ENCODE data around the gene RNASEL.

DNA sequence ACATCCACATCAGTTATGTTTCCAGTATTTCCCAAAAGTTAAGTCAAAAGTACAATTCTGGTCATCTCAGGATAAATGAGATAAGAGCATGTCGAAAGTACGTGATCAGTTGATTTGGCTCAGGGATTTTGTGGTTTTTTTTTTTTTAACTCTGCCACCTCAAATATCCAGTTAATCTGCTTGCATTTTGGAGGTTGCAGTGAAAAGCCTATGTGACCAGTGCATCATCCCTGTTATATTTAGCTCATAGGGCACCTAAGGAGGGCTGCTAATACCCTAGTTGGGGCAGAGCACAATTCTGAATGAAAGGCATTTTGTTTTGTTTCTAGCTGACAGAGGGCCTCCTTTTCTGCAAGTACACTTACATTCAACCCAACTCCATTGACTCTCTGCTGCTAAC lies 46.8 kb upstream of the RNASEL start:
- TF ChIP-seq, protein P1, sequence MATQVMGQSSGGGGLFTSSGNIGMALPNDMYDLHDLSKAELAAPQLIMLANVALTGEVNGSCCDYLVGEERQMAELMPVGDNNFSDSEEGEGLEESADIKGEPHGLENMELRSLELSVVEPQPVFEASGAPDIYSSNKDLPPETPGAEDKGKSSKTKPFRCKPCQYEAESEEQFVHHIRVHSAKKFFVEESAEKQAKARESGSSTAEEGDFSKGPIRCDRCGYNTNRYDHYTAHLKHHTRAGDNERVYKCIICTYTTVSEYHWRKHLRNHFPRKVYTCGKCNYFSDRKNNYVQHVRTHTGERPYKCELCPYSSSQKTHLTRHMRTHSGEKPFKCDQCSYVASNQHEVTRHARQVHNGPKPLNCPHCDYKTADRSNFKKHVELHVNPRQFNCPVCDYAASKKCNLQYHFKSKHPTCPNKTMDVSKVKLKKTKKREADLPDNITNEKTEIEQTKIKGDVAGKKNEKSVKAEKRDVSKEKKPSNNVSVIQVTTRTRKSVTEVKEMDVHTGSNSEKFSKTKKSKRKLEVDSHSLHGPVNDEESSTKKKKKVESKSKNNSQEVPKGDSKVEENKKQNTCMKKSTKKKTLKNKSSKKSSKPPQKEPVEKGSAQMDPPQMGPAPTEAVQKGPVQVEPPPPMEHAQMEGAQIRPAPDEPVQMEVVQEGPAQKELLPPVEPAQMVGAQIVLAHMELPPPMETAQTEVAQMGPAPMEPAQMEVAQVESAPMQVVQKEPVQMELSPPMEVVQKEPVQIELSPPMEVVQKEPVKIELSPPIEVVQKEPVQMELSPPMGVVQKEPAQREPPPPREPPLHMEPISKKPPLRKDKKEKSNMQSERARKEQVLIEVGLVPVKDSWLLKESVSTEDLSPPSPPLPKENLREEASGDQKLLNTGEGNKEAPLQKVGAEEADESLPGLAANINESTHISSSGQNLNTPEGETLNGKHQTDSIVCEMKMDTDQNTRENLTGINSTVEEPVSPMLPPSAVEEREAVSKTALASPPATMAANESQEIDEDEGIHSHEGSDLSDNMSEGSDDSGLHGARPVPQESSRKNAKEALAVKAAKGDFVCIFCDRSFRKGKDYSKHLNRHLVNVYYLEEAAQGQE (IDR thresholded peaks at IDR 0.05; ENCODE audit: borderline replicate concordance in 1 of 2, low read depth in 1 of 2, low read length in 2 of 2) = no peak
- no peak for TF ChIP-seq GTF2F1 (IDR thresholded peaks at IDR 0.05; ENCODE audit: low read length)
- TF ChIP-seq ZBTB8A (CRISPR knock-in tag; IDR thresholded peaks at IDR 0.05; ENCODE audit: borderline replicate concordance, low read depth) = no peak
- TF ChIP-seq, protein P2, sequence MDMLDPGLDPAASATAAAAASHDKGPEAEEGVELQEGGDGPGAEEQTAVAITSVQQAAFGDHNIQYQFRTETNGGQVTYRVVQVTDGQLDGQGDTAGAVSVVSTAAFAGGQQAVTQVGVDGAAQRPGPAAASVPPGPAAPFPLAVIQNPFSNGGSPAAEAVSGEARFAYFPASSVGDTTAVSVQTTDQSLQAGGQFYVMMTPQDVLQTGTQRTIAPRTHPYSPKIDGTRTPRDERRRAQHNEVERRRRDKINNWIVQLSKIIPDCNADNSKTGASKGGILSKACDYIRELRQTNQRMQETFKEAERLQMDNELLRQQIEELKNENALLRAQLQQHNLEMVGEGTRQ (IDR thresholded peaks at IDR 0.05; ENCODE audit: low read depth, low read length) = no peak
- TF ChIP-seq, protein P2 (CRISPR knock-in tag; IDR thresholded peaks at IDR 0.05; ENCODE audit: borderline replicate concordance) = no peak
- TF ChIP-seq IRF2 (CRISPR knock-in tag; IDR thresholded peaks at IDR 0.05) = no peak
- no peak for TF ChIP-seq ZNF660 (CRISPR knock-in tag; IDR thresholded peaks at IDR 0.05; ENCODE audit: borderline replicate concordance, low read depth)
- TF ChIP-seq, protein P3, sequence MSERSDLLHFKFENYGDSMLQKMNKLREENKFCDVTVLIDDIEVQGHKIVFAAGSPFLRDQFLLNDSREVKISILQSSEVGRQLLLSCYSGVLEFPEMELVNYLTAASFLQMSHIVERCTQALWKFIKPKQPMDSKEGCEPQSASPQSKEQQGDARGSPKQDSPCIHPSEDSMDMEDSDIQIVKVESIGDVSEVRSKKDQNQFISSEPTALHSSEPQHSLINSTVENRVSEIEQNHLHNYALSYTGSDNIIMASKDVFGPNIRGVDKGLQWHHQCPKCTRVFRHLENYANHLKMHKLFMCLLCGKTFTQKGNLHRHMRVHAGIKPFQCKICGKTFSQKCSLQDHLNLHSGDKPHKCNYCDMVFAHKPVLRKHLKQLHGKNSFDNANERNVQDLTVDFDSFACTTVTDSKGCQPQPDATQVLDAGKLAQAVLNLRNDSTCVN (CRISPR knock-in tag; IDR thresholded peaks at IDR 0.05; ENCODE audit: borderline replicate concordance) = no peak
- no peak for TF ChIP-seq BHLHE40 (IDR thresholded peaks at IDR 0.05; ENCODE audit: low read length)
- TF ChIP-seq, protein P4, sequence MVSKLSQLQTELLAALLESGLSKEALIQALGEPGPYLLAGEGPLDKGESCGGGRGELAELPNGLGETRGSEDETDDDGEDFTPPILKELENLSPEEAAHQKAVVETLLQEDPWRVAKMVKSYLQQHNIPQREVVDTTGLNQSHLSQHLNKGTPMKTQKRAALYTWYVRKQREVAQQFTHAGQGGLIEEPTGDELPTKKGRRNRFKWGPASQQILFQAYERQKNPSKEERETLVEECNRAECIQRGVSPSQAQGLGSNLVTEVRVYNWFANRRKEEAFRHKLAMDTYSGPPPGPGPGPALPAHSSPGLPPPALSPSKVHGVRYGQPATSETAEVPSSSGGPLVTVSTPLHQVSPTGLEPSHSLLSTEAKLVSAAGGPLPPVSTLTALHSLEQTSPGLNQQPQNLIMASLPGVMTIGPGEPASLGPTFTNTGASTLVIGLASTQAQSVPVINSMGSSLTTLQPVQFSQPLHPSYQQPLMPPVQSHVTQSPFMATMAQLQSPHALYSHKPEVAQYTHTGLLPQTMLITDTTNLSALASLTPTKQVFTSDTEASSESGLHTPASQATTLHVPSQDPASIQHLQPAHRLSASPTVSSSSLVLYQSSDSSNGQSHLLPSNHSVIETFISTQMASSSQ (IDR thresholded peaks at IDR 0.05; ENCODE audit: low read depth) = no peak
- TF ChIP-seq, protein P4 (CRISPR knock-in tag; IDR thresholded peaks at IDR 0.05; ENCODE audit: borderline replicate concordance) = no peak
- TF ChIP-seq SKI (IDR thresholded peaks at IDR 0.05; ENCODE audit: partially characterized antibody) = no peak
- TF ChIP-seq TCF7 (IDR thresholded peaks at IDR 0.05; ENCODE audit: low read depth) = no peak
- TF ChIP-seq MXD4 (CRISPR knock-in tag; IDR thresholded peaks at IDR 0.05) = no peak
- TF ChIP-seq, protein P5, sequence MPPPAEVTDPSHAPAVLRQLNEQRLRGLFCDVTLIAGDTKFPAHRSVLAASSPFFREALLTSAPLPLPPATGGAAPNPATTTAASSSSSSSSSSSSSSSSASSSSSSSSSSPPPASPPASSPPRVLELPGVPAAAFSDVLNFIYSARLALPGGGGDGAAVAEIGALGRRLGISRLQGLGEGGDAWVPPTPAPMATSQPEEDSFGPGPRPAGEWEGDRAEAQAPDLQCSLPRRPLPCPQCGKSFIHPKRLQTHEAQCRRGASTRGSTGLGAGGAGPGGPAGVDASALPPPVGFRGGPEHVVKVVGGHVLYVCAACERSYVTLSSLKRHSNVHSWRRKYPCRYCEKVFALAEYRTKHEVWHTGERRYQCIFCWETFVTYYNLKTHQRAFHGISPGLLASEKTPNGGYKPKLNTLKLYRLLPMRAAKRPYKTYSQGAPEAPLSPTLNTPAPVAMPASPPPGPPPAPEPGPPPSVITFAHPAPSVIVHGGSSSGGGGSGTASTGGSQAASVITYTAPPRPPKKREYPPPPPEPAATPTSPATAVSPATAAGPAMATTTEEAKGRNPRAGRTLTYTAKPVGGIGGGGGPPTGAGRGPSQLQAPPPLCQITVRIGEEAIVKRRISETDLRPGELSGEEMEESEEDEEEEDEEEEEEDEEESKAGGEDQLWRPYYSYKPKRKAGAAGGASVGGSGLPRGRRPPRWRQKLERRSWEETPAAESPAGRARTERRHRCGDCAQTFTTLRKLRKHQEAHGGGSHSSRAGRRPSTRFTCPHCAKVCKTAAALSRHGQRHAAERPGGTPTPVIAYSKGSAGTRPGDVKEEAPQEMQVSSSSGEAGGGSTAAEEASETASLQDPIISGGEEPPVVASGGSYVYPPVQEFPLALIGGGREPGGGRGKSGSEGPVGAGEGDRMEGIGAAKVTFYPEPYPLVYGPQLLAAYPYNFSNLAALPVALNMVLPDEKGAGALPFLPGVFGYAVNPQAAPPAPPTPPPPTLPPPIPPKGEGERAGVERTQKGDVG (CRISPR knock-in tag; IDR thresholded peaks at IDR 0.05; ENCODE audit: borderline replicate concordance) = no peak
- TF ChIP-seq REPIN1 (CRISPR knock-in tag; IDR thresholded peaks at IDR 0.05; ENCODE audit: borderline replicate concordance, low read depth) = no peak
